Erythroblast (primary cell): Measurements from ENCODE around the gene NDUFB4.

Experiments
- GATA1 ChIP-seq: IDR thresholded peaks from 2 replicates; pipeline ENCODE4 v1.6.1; 2011; ENCODE audit warnings: low read depth, mild to moderate bottlenecking, control low read depth, low read length, moderate library complexity
- POLR2A ChIP-seq: IDR thresholded peaks from 2 replicates; pipeline ENCODE4 v1.6.1; 2011; ENCODE audit warnings: mild to moderate bottlenecking, low read length

- TF ChIP-seq POLR2A (no peak), GATA1 (no peak)
Measured at GRCh38 chr3:120648290-120648689, 52.2 kb downstream of the NDUFB4 start.
